CD8-positive, alpha-beta memory T cell (primary cell): Measurements from ENCODE around the gene MARVELD3. TPM values are rescaled to one million over a fixed set of nuclear protein-coding genes. Genes with fewer than 3 reads are reported as not detected.
"Not testable (repeated sequence)": the region's sequence is repeated elsewhere in the genome, so short reads cannot be mapped to it uniquely, and the experiment has no call there.

Experiments
- CTCF ChIA-PET: fragments of 350-600 bp; sonication (Branson Sonifier 250); formaldehyde crosslinking; loops from one replicate; lab custom pipeline; 2021; ENCODE audit warnings: antibody characterized with exemption; lab: Charles Lee
- POLR2A ChIA-PET: fragments of 350-600 bp; sonication (Branson Sonifier 250); formaldehyde crosslinking; loops from one replicate; lab custom pipeline; 2021; ENCODE audit warnings: antibody characterized with exemption; lab: Charles Lee
- DNase-seq, 5 donors: peaks; one replicate each; pipeline versions ENCODE4 v3.0.0 to v3.0.0-alpha.2; 2020 to 2022; ENCODE audit warnings: mixed read lengths in 1 of 5
- H3K27ac ChIP-seq: one replicate; pipeline ENCODE4 v1.7.0; 2013; ENCODE audit warnings: low read depth, mild to moderate bottlenecking, low read length, moderate library complexity
- H3K27me3 ChIP-seq: 2 replicates; pipeline ENCODE4 v1.7.0; 2013; ENCODE audit warnings: low read length, mild to moderate bottlenecking; ENCODE audit not compliant: insufficient read depth, poor library complexity, severe bottlenecking
- H3K36me3 ChIP-seq: 2 replicates; pipeline ENCODE4 v1.7.0; 2013; ENCODE audit warnings: mild to moderate bottlenecking, low read length, moderate library complexity; ENCODE audit not compliant: insufficient read depth
- H3K4me1 ChIP-seq: 2 replicates; pipeline ENCODE4 v1.7.0; 2013; ENCODE audit warnings: mild to moderate bottlenecking, low read length, moderate library complexity; ENCODE audit not compliant: insufficient read depth
- H3K4me3 ChIP-seq: 2 replicates; pipeline ENCODE4 v1.7.0; 2013; ENCODE audit warnings: mild to moderate bottlenecking, low read length
- H3K9me3 ChIP-seq: 2 replicates; pipeline ENCODE4 v1.7.0; 2013; ENCODE audit warnings: mild to moderate bottlenecking, low read length
- H3K27ac Mint-ChIP-seq, 8 donors: one replicate each; pipeline ENCODE4 v1.8.0; 2020 to 2021; ENCODE audit warnings: mixed read lengths in 8 of 8, mild to moderate bottlenecking in 6 of 8, inconsistent platforms in 3 of 8, moderate library complexity in 3 of 8
- H3K27me3 Mint-ChIP-seq, 2 donors: one replicate each; pipeline ENCODE4 v1.8.0; 2020 to 2021; ENCODE audit warnings: mixed read lengths in 2 of 2, mild to moderate bottlenecking in 1 of 2, moderate library complexity in 1 of 2
- H3K36me3 Mint-ChIP-seq, 3 donors: one replicate each; pipeline ENCODE4 v1.8.0; 2020 to 2021; ENCODE audit warnings: mixed read lengths in 3 of 3, inconsistent platforms in 1 of 3, mild to moderate bottlenecking in 1 of 3
- H3K4me1 Mint-ChIP-seq, 3 donors: one replicate each; pipeline ENCODE4 v1.8.0; 2020 to 2021; ENCODE audit warnings: mixed read lengths in 3 of 3, inconsistent platforms in 1 of 3, mild to moderate bottlenecking in 1 of 3
- H3K4me3 Mint-ChIP-seq, 7 donors: one replicate each; pipeline ENCODE4 v1.8.0; 2020 to 2021; ENCODE audit warnings: mixed read lengths in 7 of 7, mild to moderate bottlenecking in 6 of 7, moderate library complexity in 4 of 7, inconsistent platforms in 2 of 7
- H3K9me3 Mint-ChIP-seq, 5 donors: one replicate each; pipeline ENCODE4 v1.8.0; 2020 to 2022; ENCODE audit warnings: mixed read lengths in 5 of 5, mild to moderate bottlenecking in 3 of 5, moderate library complexity in 2 of 5, inconsistent platforms in 1 of 5
- polyA plus RNA-seq: library from polyadenylated mRNA; unstranded; fragments of 300-500 nt; fragmentation: Illumina TruSeq; gene quantifications from one replicate; pipeline ENCODE4 v1.2.3, GENCODE V29; 2021
- total RNA-seq, 2 experiments: library from RNA; stranded (reverse); gene quantifications; one replicate each; pipeline ENCODE4 v1.2.3, GENCODE V29; 2021

The MARVELD3 gene
- total and polyA plus RNA-seq, 3 experiments from 2014 or later, result not detected

DNA sequence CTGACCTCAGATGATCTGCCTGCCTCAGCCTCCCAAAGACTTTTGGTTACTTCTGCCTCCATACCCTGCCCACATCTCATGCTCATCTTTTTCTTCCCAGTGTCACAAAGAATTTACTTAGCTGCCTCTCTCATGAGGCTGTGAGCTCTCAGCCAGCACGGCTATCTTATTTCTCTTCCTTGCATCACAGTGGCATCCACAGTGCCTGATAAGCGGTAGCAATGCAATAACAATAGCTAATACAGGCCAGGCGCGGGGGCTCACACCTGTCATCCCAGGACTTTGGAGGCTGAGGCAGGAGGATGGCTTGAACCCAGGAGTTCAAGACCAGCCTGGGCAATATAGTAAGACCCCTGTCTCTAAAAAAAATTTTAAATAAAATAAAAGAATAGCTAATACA is 15.5 kb upstream of the MARVELD3 start:
- no peak overlapping the region for H3K4me3 Mint-ChIP-seq
- no peak overlapping the region for H3K27ac ChIP-seq
- H3K9me3 Mint-ChIP-seq, result no peaks in the 10 kb centered on the region
- ChIA-PET CTCF (interaction anchor here (0.8 to 2.3 kb wide), 24 partner anchors 8 to 351 kb away, joined by 3 to 48 read pairs (median 6); partner anchors contain the start of genes CHST4 and ZNF23), POLR2A (interaction anchor here (1.9 kb wide), 1 partner anchor 45 kb away, joined by 12 read pairs; no protein-coding TSS in a partner anchor)
- H3K9me3 ChIP-seq, result no peaks in the 10 kb centered on the region
- H3K36me3 ChIP-seq, result no peaks in the 10 kb centered on the region
- no peaks in the 10 kb centered on the region for H3K27me3 ChIP-seq
- no peaks in the 10 kb centered on the region for H3K4me1 ChIP-seq
- H3K4me1 Mint-ChIP-seq, result peaks cover 0 to 6% (median 3%) of the 10 kb centered on the region in 3 donors
- DNase-seq, result no peak
- H3K4me3 ChIP-seq, result no peak overlapping the region
- no peaks in the 10 kb centered on the region for H3K36me3 Mint-ChIP-seq
- peaks cover 12 to 36% of the 10 kb centered on the region in 2 donors for H3K27me3 Mint-ChIP-seq
- H3K27ac Mint-ChIP-seq, result no peak overlapping the region

DNA sequence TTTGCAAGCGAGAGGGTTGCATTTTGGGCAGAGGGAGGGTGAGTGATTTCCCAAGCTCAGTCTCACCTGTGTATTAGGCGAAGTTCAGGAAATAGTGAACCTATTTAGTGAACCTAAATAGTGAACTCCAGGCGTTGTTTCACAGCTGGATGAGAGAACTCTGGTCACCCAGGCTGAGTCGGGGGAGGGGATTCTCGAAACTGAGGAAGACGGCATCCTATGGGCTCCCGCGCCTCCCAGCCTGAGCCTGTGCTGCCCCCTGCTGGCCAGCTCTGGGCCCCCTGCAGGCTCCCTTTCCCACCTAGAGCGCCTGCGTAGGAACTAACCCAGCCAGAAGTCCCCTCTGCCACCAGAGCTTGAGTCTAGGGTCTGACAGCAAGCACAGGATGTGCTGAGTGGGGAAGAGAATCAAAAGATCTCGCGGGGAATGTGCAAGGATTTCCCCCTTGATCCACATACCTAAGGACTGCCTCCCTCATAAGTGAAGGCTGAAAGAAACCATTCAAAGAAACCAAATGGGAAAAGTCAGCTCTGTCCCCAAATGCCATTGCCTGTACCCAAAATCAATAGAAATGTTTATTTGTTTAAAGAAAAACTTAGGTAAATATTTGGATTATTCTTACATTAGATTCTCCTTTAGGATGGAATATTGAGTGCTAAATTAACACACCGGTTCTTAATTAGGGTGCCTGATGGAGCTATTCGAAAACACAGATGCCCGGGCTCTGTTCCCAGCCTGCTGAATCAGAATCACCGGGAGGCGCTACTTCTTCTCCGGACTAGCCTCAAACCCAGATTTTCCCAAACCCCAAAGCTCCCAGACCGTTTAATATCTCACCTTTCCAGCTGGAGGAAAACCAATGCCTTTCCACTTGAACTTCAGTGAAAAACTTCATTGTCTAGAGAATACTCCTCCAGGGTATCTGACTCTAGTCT is 14.8 kb upstream of the MARVELD3 start:
- H3K27ac Mint-ChIP-seq, result peak overlapping the region in 2 of 8 donors; percentile 29 to 51
- ChIA-PET CTCF (interaction anchor here (0.7 to 2.3 kb wide), 29 partner anchors 9 to 350 kb away, joined by 3 to 48 read pairs (median 5); partner anchors contain the start of genes CHST4, TAT and ZNF23), POLR2A (interaction anchor here (0.6 to 1.9 kb wide), 2 partner anchors 46 to 143 kb away, joined by 3 to 12 read pairs; no protein-coding TSS in a partner anchor)
- H3K9me3 Mint-ChIP-seq, result no peaks in the 10 kb centered on the region
- DNase-seq, result peak; percentile 54 to 81 (median 66)
- peaks cover 12 to 39% of the 10 kb centered on the region in 2 donors for H3K27me3 Mint-ChIP-seq
- Histone ChIP-seq H3K9me3 (no peaks in the 10 kb centered on the region), H3K36me3 (no peaks in the 10 kb centered on the region), H3K4me1 (no peaks in the 10 kb centered on the region), H3K27ac (no peak overlapping the region), H3K4me3 (no peak overlapping the region), H3K27me3 (no peaks in the 10 kb centered on the region)
- H3K4me1 Mint-ChIP-seq, result peaks cover 0 to 6% (median 3%) of the 10 kb centered on the region in 3 donors
- H3K4me3 Mint-ChIP-seq, result peak overlapping the region in 1 of 7 donors; percentile 28
- no peaks in the 10 kb centered on the region for H3K36me3 Mint-ChIP-seq

DNA sequence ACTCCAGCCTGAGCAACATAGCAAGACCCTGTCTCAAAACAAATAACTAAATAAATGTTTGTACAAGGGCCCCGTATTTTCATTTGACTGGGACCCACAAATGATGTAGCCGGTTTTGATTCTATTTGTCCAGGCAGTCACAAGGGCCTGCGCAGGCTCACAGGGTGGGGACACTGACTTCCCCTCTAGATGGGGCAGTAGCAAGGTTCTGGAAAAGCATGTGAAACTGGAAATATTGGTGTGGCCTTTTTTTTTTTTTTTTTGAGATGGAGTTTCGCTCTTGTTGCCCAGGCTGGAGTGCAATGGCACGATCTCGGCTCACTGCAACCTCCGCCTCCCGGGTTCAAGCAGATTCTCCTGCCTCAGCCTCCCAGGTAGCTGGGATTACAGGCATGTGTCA is 11.0 kb upstream of the MARVELD3 start:
- H3K4me3 Mint-ChIP-seq, H3K27ac Mint-ChIP-seq, H3K4me1 Mint-ChIP-seq, H3K27ac ChIP-seq, POLR2A ChIA-PET, H3K4me3 ChIP-seq, H3K36me3 ChIP-seq, H3K4me1 ChIP-seq, DNase-seq, H3K27me3 ChIP-seq, H3K9me3 Mint-ChIP-seq, H3K9me3 ChIP-seq, H3K36me3 Mint-ChIP-seq: not testable (repeated sequence)
- CTCF ChIA-PET, result interaction anchor here (1.3 kb wide), 1 partner anchor 203 kb away, joined by 4 read pairs; no protein-coding TSS in a partner anchor
- H3K27me3 Mint-ChIP-seq, result peaks cover 24 to 51% of the 10 kb centered on the region in 2 donors

- Mint-ChIP-seq H3K27ac (no peak overlapping the region), H3K9me3 (no peaks in the 10 kb centered on the region), H3K36me3 (no peaks in the 10 kb centered on the region), H3K27me3 (peaks cover 23 to 45% of the 10 kb centered on the region in 2 donors), H3K4me3 (no peak overlapping the region), H3K4me1 (peaks cover 14 to 19% (median 15%) of the 10 kb centered on the region in 3 donors)
- Histone ChIP-seq H3K27me3 (peaks cover 3% of the 10 kb centered on the region), H3K4me1 (peaks cover 8% of the 10 kb centered on the region), H3K36me3 (no peaks in the 10 kb centered on the region), H3K9me3 (no peaks in the 10 kb centered on the region), H3K27ac (no peak overlapping the region), H3K4me3 (no peak overlapping the region)
- ChIA-PET POLR2A (no interaction called here), CTCF (no interaction called here)
- no peak for DNase-seq
Measured at GRCh38 chr16:71618429-71618828, 7.6 kb upstream of the MARVELD3 start.

- H3K27ac Mint-ChIP-seq, result peak overlapping the region in 2 of 8 donors; percentile 10 to 11
- peaks cover 16 to 19% (median 17%) of the 10 kb centered on the region in 3 donors for H3K4me1 Mint-ChIP-seq
- ChIA-PET CTCF (no interaction called here), POLR2A (no interaction called here)
- Histone ChIP-seq H3K4me3 (no peak overlapping the region), H3K9me3 (no peaks in the 10 kb centered on the region), H3K36me3 (no peaks in the 10 kb centered on the region), H3K27me3 (peaks cover 13% of the 10 kb centered on the region), H3K4me1 (peaks cover 8% of the 10 kb centered on the region), H3K27ac (no peak overlapping the region)
- no peaks in the 10 kb centered on the region for H3K36me3 Mint-ChIP-seq
- peak overlapping the region in 6 of 7 donors; percentile 4 to 46 (median 26) for H3K4me3 Mint-ChIP-seq
- peak in 1 of 5 donors; percentile 13 for DNase-seq
- peaks cover 19 to 34% of the 10 kb centered on the region in 2 donors for H3K27me3 Mint-ChIP-seq
- no peaks in the 10 kb centered on the region for H3K9me3 Mint-ChIP-seq
Measured at GRCh38 chr16:71622088-71622487, 3.9 kb upstream of the MARVELD3 start.

DNA sequence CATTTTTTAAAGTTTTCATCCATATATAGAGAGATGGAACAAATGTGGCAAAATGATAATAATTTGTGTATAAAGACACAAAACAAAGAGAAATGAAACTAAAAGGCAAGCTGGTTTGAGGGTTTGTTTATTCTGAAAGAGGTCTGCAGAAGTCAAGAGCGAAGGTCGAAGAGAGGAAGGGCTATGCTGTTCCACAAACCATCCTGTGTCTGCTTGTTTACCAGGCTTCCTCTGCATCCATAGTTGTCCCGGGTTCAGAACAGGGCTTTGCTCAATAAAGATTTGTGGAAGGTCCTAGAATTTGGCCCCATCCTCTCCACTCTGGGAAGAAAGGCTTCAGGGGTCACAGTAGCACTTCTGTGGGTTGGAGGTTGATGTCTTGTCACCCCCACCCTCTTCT is 2.4 kb upstream of the MARVELD3 start:
- no peaks in the 10 kb centered on the region for H3K9me3 Mint-ChIP-seq
- peaks cover 15 to 35% of the 10 kb centered on the region in 2 donors for H3K27me3 Mint-ChIP-seq
- H3K36me3 ChIP-seq, result no peaks in the 10 kb centered on the region
- CTCF ChIA-PET, result interaction anchor here (1.2 kb wide), 1 partner anchor 13 kb away, joined by 7 read pairs; no protein-coding TSS in a partner anchor
- H3K4me1 Mint-ChIP-seq, result peaks cover 16 to 19% (median 17%) of the 10 kb centered on the region in 3 donors
- no peak overlapping the region for H3K27ac Mint-ChIP-seq
- peaks cover 13% of the 10 kb centered on the region for H3K27me3 ChIP-seq
- no peak overlapping the region for H3K4me3 Mint-ChIP-seq
- POLR2A ChIA-PET, result no interaction called here
- H3K4me3 ChIP-seq, result no peak overlapping the region
- no peak for DNase-seq
- H3K9me3 ChIP-seq, result no peaks in the 10 kb centered on the region
- peaks cover 8% of the 10 kb centered on the region for H3K4me1 ChIP-seq
- H3K36me3 Mint-ChIP-seq, result no peaks in the 10 kb centered on the region
- H3K27ac ChIP-seq, result no peak overlapping the region

DNA sequence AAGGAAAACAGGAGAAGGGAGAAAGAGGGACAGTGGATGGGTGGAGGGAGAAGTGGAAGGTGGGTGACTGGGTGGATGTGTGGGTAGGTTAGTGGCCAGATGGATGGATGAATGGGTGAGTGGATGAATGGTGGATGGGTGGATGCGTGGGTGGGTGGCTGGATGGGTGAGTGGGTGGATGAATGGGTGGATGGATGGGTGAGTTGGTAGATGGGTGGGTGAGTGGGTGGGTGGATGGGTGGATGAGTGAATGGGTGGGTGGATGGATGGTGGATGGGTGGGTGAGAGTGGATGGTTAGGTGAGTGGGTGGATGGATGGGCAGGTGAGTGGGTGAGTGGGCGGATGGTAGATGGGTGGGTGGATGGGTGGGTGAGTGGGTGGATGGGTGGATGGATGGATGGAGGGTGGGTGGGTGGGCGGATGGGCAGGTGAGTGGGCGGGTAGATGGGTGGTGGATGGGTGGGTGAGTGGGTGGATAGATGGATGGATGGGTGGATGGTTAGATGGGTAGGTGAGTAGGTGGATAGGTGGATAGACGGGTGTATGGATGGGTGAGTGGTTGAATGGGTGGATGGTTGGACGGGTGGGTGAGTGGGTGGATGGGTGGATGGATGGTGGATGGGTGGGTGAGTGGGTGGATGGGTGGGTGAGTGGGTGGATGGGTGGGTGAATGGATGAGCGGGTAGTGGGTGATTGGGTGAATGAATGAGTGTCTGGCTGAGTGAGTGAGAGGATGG is 702 bp upstream of the MARVELD3 start:
- Mint-ChIP-seq H3K27ac (no peak overlapping the region), H3K27me3 (peaks cover 13 to 38% of the 10 kb centered on the region in 2 donors), H3K4me1 (peaks cover 16 to 19% (median 17%) of the 10 kb centered on the region in 3 donors), H3K9me3 (no peaks in the 10 kb centered on the region), H3K4me3 (peak overlapping the region in 4 of 7 donors; percentile 39 to 72 (median 57)), H3K36me3 (no peaks in the 10 kb centered on the region)
- peaks cover 10% of the 10 kb centered on the region for H3K27me3 ChIP-seq
- ChIA-PET CTCF (interaction anchor here (0.9 kb wide), 1 partner anchor 60 kb away, joined by 3 read pairs; no protein-coding TSS in a partner anchor), POLR2A (no interaction called here)
- DNase-seq, result no peak
- no peak overlapping the region for H3K27ac ChIP-seq
- H3K4me1 ChIP-seq, result peaks cover 8% of the 10 kb centered on the region
- H3K36me3 ChIP-seq, result no peaks in the 10 kb centered on the region
- no peaks in the 10 kb centered on the region for H3K9me3 ChIP-seq
- H3K4me3 ChIP-seq, result no peak overlapping the region
